IMR-90 (cell line): ENCODE data around the gene RRAGC.

ENCODE experiments used
- FOS ChIP-seq: fragments of 150-350 bp; IDR thresholded peaks from 2 replicates; pipeline ENCODE4 v1.6.1; 2016; ENCODE audit warnings: low read depth, low read length
- MAFK ChIP-seq: IDR thresholded peaks from 2 replicates; pipeline ENCODE4 v1.6.1; 2012; ENCODE audit warnings: low read depth, low read length, improper control_type of control experiment
- MAZ ChIP-seq: IDR thresholded peaks from 2 replicates; pipeline ENCODE4 v1.6.1; 2012; ENCODE audit warnings: low read depth, mild to moderate bottlenecking, low read length, improper control_type of control experiment, moderate library complexity, borderline replicate concordance
- POLR2A ChIP-seq: IDR thresholded peaks from 2 replicates; pipeline ENCODE4 v1.6.1; 2012; ENCODE audit warnings: mild to moderate bottlenecking, low read depth, low read length
- TF ChIP-seq, protein P1 (sequence below): conservative IDR thresholded peaks from 2 replicates; pipeline ENCODE4 v1.5.1; 2012; ENCODE audit warnings: mild to moderate bottlenecking, low read depth, low read length, improper control_type of control experiment
- TF ChIP-seq, protein P2 (sequence below): fragments of 150-350 bp; IDR thresholded peaks from 2 replicates; pipeline ENCODE4 v1.6.1; 2017; ENCODE audit warnings: mild to moderate bottlenecking, antibody characterized with exemption, low read length, low read depth

- no peak for TF ChIP-seq POLR2A
- TF ChIP-seq, protein P1, sequence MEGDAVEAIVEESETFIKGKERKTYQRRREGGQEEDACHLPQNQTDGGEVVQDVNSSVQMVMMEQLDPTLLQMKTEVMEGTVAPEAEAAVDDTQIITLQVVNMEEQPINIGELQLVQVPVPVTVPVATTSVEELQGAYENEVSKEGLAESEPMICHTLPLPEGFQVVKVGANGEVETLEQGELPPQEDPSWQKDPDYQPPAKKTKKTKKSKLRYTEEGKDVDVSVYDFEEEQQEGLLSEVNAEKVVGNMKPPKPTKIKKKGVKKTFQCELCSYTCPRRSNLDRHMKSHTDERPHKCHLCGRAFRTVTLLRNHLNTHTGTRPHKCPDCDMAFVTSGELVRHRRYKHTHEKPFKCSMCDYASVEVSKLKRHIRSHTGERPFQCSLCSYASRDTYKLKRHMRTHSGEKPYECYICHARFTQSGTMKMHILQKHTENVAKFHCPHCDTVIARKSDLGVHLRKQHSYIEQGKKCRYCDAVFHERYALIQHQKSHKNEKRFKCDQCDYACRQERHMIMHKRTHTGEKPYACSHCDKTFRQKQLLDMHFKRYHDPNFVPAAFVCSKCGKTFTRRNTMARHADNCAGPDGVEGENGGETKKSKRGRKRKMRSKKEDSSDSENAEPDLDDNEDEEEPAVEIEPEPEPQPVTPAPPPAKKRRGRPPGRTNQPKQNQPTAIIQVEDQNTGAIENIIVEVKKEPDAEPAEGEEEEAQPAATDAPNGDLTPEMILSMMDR, result no peak
- no peak for TF ChIP-seq FOS
- TF ChIP-seq MAFK, result no peak
- TF ChIP-seq, protein P2, sequence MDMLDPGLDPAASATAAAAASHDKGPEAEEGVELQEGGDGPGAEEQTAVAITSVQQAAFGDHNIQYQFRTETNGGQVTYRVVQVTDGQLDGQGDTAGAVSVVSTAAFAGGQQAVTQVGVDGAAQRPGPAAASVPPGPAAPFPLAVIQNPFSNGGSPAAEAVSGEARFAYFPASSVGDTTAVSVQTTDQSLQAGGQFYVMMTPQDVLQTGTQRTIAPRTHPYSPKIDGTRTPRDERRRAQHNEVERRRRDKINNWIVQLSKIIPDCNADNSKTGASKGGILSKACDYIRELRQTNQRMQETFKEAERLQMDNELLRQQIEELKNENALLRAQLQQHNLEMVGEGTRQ, result no peak
- no peak for TF ChIP-seq MAZ
These were observed 42.1 kb downstream of the RRAGC start for GRCh38 chr1:38817267-38818174.
